ENCODE measurements around the gene GNA12. TPM values are rescaled to one million over a fixed set of nuclear protein-coding genes. Genes with fewer than 3 reads are reported as not detected.

GNA12 gene
- total RNA-seq, 2 experiments from 2014 or later: 15.1 to 17.9 TPM

- Mint-ChIP-seq H3K27me3 (no peaks in the 10 kb centered on the region), H3K4me3 (no peak overlapping the region)
- DNase-seq: no peak
Observed at GRCh38 chr7:2834748-2835441, 9.2 kb downstream of the GNA12 start.

GRCh38 chr7:2833083-2833910 is 10.8 kb downstream of the GNA12 start:
- DNase-seq: no peak

More at GRCh38 chr7:2834748-2835441, 9.2 kb downstream of the GNA12 start:
- Mint-ChIP-seq H3K4me1 (peaks cover 17% of the 10 kb centered on the region), H3K27ac (no peak overlapping the region), H3K36me3 (peaks cover 15% of the 10 kb centered on the region), H3K9me3 (no peaks in the 10 kb centered on the region)

GRCh38 chr7:2832461-2832860 is 11.6 kb downstream of the GNA12 start:
- no peak for DNase-seq
- H3K9me3 Mint-ChIP-seq: no peaks in the 10 kb centered on the region
- no peaks in the 10 kb centered on the region for H3K27me3 Mint-ChIP-seq
- H3K36me3 Mint-ChIP-seq: peaks cover 8% of the 10 kb centered on the region
- peaks cover 7% of the 10 kb centered on the region for H3K4me1 Mint-ChIP-seq
- no peak overlapping the region for H3K4me3 Mint-ChIP-seq
- no peak overlapping the region for H3K27ac Mint-ChIP-seq

More at GRCh38 chr7:2833083-2833910, 10.8 kb downstream of the GNA12 start:
- Mint-ChIP-seq H3K27ac (no peak overlapping the region), H3K4me1 (peaks cover 13% of the 10 kb centered on the region), H3K4me3 (no peak overlapping the region), H3K27me3 (no peaks in the 10 kb centered on the region), H3K36me3 (peaks cover 9% of the 10 kb centered on the region), H3K9me3 (no peaks in the 10 kb centered on the region)

DNA sequence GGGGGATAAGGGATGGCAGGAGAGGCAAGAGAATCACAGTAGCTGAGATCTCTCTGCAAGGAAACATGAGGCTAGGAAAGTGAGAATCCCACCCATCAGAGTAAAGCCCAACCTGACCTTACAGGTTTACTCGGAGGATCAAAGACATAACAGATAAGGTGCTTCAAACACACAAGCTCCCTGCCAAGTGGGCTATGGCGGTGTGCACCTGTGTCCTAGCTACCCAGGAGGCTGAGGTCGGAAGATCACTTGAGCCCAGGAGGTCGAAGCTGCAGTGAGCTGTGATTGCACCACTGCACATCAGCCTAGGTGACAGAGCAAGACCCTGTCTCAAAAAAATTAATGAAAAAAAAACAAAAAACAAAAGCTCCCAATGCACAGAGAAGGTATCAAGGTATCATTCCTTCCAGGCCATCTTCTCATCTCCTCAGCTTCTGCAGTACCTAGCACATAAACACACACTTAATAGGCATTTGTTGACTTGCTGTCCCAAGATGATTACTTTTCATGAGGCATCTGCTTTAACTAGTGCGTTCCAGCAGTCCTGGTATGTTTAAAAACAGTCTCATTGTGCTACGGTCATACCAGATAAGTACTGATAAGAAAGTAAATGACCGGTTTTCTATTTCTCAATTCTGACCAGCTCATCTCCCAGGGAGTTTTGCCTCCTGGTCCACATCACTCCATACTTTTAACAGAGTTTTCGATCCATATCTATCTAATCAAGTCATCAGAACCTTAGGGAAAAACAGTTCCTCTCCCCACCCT is 13.3 kb downstream of the GNA12 start:
- Mint-ChIP-seq H3K36me3 (peaks cover 4% of the 10 kb centered on the region), H3K4me3 (no peak overlapping the region), H3K27ac (no peak overlapping the region), H3K9me3 (no peaks in the 10 kb centered on the region), H3K4me1 (peaks cover 4% of the 10 kb centered on the region), H3K27me3 (no peaks in the 10 kb centered on the region)
- DNase-seq: no peak

DNA sequence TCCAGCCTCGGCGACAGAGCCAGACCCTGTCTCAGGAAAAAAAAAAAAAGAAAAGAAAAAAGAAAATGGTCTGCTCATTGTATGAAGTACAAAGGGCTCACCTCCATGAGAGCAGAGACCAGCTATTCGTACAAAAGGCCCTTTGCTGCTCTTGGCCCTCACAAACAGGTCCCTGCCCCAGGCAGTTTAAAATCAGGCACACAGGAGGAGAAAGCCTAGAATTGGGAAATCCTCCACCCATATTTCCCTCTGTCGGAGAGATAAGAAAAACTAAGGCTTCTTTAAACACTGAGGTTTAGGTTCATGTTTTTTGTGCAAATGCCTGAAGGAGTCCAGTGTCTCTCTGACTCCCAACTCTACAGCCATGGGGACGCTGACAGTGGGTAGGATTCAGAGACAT is 15.1 kb downstream of the GNA12 start:
- no peak overlapping the region for H3K4me3 Mint-ChIP-seq
- H3K36me3 Mint-ChIP-seq: peaks cover 2% of the 10 kb centered on the region
- no peaks in the 10 kb centered on the region for H3K9me3 Mint-ChIP-seq
- no peak overlapping the region for H3K27ac Mint-ChIP-seq
- DNase-seq: no peak
- H3K27me3 Mint-ChIP-seq: no peaks in the 10 kb centered on the region
- H3K4me1 Mint-ChIP-seq: peaks cover 20% of the 10 kb centered on the region

GRCh38 chr7:2826771-2827170 is 17.3 kb downstream of the GNA12 start:
- Mint-ChIP-seq H3K4me3 (no peak overlapping the region), H3K4me1 (peaks cover 24% of the 10 kb centered on the region), H3K27me3 (no peaks in the 10 kb centered on the region), H3K9me3 (no peaks in the 10 kb centered on the region), H3K36me3 (peaks cover 2% of the 10 kb centered on the region), H3K27ac (no peak overlapping the region)
- DNase-seq: no peak

GRCh38 chr7:2825559-2826227 is 18.4 kb downstream of the GNA12 start:
- Mint-ChIP-seq H3K9me3 (no peaks in the 10 kb centered on the region), H3K27me3 (no peaks in the 10 kb centered on the region), H3K36me3 (peaks cover 2% of the 10 kb centered on the region), H3K4me3 (no peak overlapping the region), H3K4me1 (peaks cover 33% of the 10 kb centered on the region), H3K27ac (no peak overlapping the region)
- DNase-seq: no peak

DNA sequence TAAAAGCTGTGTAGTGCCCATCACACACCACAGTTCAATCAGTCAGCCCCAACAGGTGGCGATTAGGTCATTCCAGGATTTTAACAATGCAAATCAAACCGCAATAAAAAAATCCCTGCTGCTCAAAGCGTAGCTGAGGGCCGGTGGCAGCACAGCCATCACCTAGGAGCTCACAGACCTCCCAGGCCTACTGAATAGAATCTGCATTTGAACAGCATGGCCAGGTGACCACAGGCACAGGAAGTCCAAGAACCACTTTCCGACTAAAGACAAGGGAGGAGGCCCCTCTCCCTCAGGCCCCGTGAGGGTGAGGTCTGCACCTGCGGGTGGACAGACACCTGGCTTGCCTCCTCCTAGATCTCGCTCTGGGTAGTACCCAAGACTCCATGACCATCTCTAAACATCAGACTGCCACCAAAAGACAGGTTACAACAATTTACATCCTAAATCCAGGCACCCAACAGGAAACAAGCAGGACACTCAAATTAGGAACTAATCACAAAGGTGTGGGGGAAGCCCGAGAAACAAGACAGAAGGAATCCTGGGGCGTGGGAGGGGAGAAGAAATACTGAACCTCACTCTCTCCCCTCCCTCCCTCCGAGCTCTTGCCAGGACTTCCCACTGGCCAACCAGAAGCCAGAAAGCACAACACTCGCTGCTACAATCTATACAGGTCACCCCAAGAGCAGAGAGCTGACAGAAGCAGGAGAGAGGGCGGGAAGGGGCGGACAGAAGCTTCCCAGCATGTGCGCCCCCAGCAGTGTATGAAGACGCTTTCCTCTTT is 19.2 kb downstream of the GNA12 start:
- H3K4me3 Mint-ChIP-seq: no peak overlapping the region
- H3K27me3 Mint-ChIP-seq: no peaks in the 10 kb centered on the region
- DNase-seq: no peak
- H3K36me3 Mint-ChIP-seq: peaks cover 2% of the 10 kb centered on the region
- H3K9me3 Mint-ChIP-seq: no peaks in the 10 kb centered on the region
- peaks cover 34% of the 10 kb centered on the region for H3K4me1 Mint-ChIP-seq
- no peak overlapping the region for H3K27ac Mint-ChIP-seq

GRCh38 chr7:2824026-2824677 is 20.0 kb downstream of the GNA12 start:
- H3K36me3 Mint-ChIP-seq: peaks cover 2% of the 10 kb centered on the region
- H3K4me3 Mint-ChIP-seq: no peak overlapping the region
- no peak for DNase-seq
- no peak overlapping the region for H3K27ac Mint-ChIP-seq
- peaks cover 40% of the 10 kb centered on the region for H3K4me1 Mint-ChIP-seq
- no peaks in the 10 kb centered on the region for H3K9me3 Mint-ChIP-seq
- no peaks in the 10 kb centered on the region for H3K27me3 Mint-ChIP-seq

GRCh38 chr7:2823130-2823529 is 21.0 kb downstream of the GNA12 start:
- Mint-ChIP-seq H3K27me3 (no peaks in the 10 kb centered on the region), H3K4me1 (peaks cover 44% of the 10 kb centered on the region), H3K36me3 (peaks cover 2% of the 10 kb centered on the region), H3K4me3 (no peak overlapping the region), H3K9me3 (no peaks in the 10 kb centered on the region), H3K27ac (no peak overlapping the region)
- DNase-seq: no peak

DNA sequence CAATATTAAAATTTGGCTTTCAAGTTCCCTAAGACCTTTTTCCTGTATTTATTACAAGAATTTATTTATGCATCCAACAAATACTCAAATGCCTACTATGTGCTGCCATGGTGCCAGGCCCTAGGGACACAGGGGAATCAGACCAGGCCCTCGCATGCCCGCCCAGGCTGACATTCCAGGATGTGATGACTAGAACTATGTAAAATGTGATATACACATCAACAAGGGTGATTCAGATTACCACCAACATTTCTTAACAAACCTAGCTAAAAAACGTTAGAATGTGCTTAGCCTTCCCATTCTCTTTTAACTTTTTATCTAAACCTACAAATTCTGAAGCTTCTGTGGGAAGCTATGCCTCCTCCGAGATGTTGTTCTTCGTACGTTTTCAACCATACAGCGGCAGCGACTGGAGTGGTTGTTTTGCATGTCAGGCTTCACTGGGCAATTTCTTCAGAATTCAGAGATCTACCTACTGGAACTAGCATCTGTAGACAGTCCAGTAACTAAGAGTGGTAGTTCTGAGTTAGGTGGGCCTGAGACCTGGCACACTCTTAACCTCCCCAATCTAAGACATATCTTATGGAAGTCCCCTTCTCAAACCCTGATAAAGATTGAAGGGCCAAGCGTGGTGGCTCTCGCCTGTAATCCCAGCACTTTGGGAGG is 22.1 kb downstream of the GNA12 start:
- Mint-ChIP-seq H3K27me3 (no peaks in the 10 kb centered on the region), H3K4me3 (no peak overlapping the region), H3K36me3 (peaks cover 2% of the 10 kb centered on the region), H3K9me3 (no peaks in the 10 kb centered on the region), H3K27ac (no peak overlapping the region), H3K4me1 (peaks cover 44% of the 10 kb centered on the region)
- no peak for DNase-seq

DNA sequence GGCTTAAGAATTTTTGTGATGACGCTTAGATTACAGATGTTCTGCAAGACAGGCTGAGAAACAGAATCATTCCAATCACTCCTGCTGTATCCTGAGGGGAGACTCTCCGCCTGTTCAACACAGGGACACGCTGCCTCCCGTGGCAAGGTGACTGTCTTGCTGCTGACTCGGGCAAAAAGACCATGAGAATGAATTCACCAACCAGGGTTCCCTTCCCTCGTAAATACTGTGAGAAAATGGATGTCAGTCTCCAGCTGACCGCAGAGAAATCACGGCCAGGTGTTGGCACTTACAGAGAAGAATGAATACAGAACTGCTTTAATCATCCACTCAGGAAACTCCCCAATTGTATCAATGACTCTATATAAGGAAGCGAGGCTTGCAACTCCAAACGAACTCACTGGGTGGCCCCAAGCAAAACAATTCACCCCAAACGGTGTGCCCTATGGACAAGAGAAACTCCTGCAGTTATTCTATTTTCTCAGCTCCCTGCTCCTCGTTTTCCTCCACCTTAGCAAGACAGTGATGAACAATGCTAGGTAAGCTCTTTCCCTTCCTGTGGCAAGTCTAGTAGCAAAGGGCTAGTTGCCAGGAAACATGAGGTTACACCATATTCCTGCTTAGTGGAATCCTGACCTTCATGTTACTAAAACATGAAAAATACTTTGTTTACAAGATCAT is 22.8 kb downstream of the GNA12 start:
- no peaks in the 10 kb centered on the region for H3K9me3 Mint-ChIP-seq
- no peak overlapping the region for H3K27ac Mint-ChIP-seq
- DNase-seq: no peak
- no peak overlapping the region for H3K4me3 Mint-ChIP-seq
- no peaks in the 10 kb centered on the region for H3K36me3 Mint-ChIP-seq
- H3K27me3 Mint-ChIP-seq: no peaks in the 10 kb centered on the region
- H3K4me1 Mint-ChIP-seq: peaks cover 40% of the 10 kb centered on the region

- H3K4me1 Mint-ChIP-seq: peaks cover 39% of the 10 kb centered on the region
- H3K36me3 Mint-ChIP-seq: no peaks in the 10 kb centered on the region
- no peaks in the 10 kb centered on the region for H3K9me3 Mint-ChIP-seq
- no peak overlapping the region for H3K27ac Mint-ChIP-seq
- H3K4me3 Mint-ChIP-seq: no peak overlapping the region
- no peaks in the 10 kb centered on the region for H3K27me3 Mint-ChIP-seq
- no peak for DNase-seq
Observed at GRCh38 chr7:2820508-2820934, 23.6 kb downstream of the GNA12 start.
